Lung (tissue), 12 donors: ENCODE data around the gene BEST4. TPM values are rescaled to one million over a fixed set of nuclear protein-coding genes. Genes with fewer than 3 reads are reported as not detected.

Source experiments
- ATAC-seq: fragments of 200-7000 bp; cut with Tn5 transposase; one replicate; pipeline ENCODE4 v1.9.1; 2020; ENCODE audit warnings: moderate number of reproducible peaks; ENCODE audit not compliant: insufficient read depth, low FRiP score
- DNase-seq, 3 donors: peaks; one replicate each; pipeline ENCODE4 v3.0.0-alpha.2; 2013 to 2017
- H3K27ac ChIP-seq, 2 donors: one replicate each; pipeline ENCODE4 v1.5.1; 2013; ENCODE audit warnings: mild to moderate bottlenecking in 2 of 2, moderate library complexity in 2 of 2, control low read depth in 1 of 2, inconsistent platforms in 1 of 2, low read depth in 1 of 2, low read length in 1 of 2
- H3K27me3 ChIP-seq, 3 donors: one replicate each; pipeline ENCODE4 v1.5.1; 2013; ENCODE audit warnings: low read length in 2 of 3; ENCODE audit not compliant: control insufficient read depth in 3 of 3, insufficient read depth in 3 of 3
- H3K36me3 ChIP-seq, 4 donors: one replicate each; pipeline ENCODE4 v1.5.1; 2013; ENCODE audit warnings: low read length in 4 of 4, mild to moderate bottlenecking in 1 of 4, moderate library complexity in 1 of 4; ENCODE audit not compliant: control insufficient read depth in 4 of 4, insufficient read depth in 4 of 4
- H3K4me1 ChIP-seq, 5 donors: one replicate each; pipeline ENCODE4 v1.5.1; 2013; ENCODE audit warnings: low read length in 5 of 5, mild to moderate bottlenecking in 2 of 5, moderate library complexity in 1 of 5; ENCODE audit not compliant: control insufficient read depth in 5 of 5, insufficient read depth in 5 of 5
- H3K4me3 ChIP-seq: one replicate; pipeline ENCODE4 v1.5.1; 2013; ENCODE audit warnings: mild to moderate bottlenecking, control low read depth, moderate library complexity
- H3K9ac ChIP-seq, 2 donors: one replicate each; pipeline ENCODE4 v1.5.1; 2013; ENCODE audit warnings: low read length in 2 of 2, control low read depth in 1 of 2; ENCODE audit not compliant: insufficient read depth in 1 of 2
- H3K9me3 ChIP-seq, 4 donors: one replicate each; pipeline ENCODE4 v1.5.1; 2013; ENCODE audit warnings: low read length in 3 of 4, mild to moderate bottlenecking in 1 of 4, moderate library complexity in 1 of 4; ENCODE audit not compliant: control insufficient read depth in 4 of 4, insufficient read depth in 3 of 4
- WGBS, 2 donors: extraction: QIAGEN DNeasy Blood & Tissue Kit; methylation state at CpG; one replicate each; pipeline ENCODE4 v1.1.7; 2013; 5-methylcytosine and 5-hydroxymethylcytosine counted together
- polyA plus RNA-seq, 2 donors: library from polyadenylated mRNA; stranded (reverse); fragments of 200-250 nt; gene quantifications; one replicate each; pipeline ENCODE4 v1.2.1, GENCODE V29; 2013
- total RNA-seq, 2 donors: library from RNA; depleted of rRNA in 1 of 2; stranded (reverse); fragments of >200 nt in 1 of 2; gene quantifications; one replicate each; pipeline ENCODE4 v1.2.1, GENCODE V29; 2014 to 2021
- TF ChIP-seq, protein P1 (sequence below): IDR thresholded peaks from 2 replicates; pipeline ENCODE4 v1.5.1; 2012; ENCODE audit warnings: mild to moderate bottlenecking; ENCODE audit errors: control extremely low read depth, extremely low read depth
- donor health status: control.
- donor health status: control.
- donor health status: Bipolar disorder and iron deficiency.
- donor health status: healthy.
- donor health status: DM: yes; HTN: yes; CAD: no.

BEST4 gene
- total and polyA plus RNA-seq, 4 donors, result 0.23 to 1.4 (median 0.56) TPM

GRCh38 chr1:44778705-44779576, 9.0 kb downstream of the BEST4 start:
- Histone ChIP-seq H3K9ac (no peak overlapping the region), H3K27me3 (no peaks in the 10 kb centered on the region), H3K27ac (peak overlapping the region in 1 of 2 donors; percentile 16), H3K9me3 (no peaks in the 10 kb centered on the region), H3K4me1 (peaks cover 0 to 33% (median 17%) of the 10 kb centered on the region in 5 donors), H3K4me3 (no peak overlapping the region), H3K36me3 (peaks cover 12 to 36% (median 30%) of the 10 kb centered on the region in 4 donors)
- ATAC-seq, result no peak
- TF ChIP-seq, protein P1, sequence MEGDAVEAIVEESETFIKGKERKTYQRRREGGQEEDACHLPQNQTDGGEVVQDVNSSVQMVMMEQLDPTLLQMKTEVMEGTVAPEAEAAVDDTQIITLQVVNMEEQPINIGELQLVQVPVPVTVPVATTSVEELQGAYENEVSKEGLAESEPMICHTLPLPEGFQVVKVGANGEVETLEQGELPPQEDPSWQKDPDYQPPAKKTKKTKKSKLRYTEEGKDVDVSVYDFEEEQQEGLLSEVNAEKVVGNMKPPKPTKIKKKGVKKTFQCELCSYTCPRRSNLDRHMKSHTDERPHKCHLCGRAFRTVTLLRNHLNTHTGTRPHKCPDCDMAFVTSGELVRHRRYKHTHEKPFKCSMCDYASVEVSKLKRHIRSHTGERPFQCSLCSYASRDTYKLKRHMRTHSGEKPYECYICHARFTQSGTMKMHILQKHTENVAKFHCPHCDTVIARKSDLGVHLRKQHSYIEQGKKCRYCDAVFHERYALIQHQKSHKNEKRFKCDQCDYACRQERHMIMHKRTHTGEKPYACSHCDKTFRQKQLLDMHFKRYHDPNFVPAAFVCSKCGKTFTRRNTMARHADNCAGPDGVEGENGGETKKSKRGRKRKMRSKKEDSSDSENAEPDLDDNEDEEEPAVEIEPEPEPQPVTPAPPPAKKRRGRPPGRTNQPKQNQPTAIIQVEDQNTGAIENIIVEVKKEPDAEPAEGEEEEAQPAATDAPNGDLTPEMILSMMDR, result no peak
- no peak for DNase-seq
- WGBS, 2 donors, result 90 to 93% methylated on average over 6 of the region's 6 CpGs

- no peak overlapping the region for H3K4me3 ChIP-seq
Observed at GRCh38 chr1:44777969-44778635, 9.9 kb downstream of the BEST4 start.

GRCh38 chr1:44777547-44777946, 10.4 kb downstream of the BEST4 start:
- no peak overlapping the region for H3K9ac ChIP-seq
- no peak for ATAC-seq

More at GRCh38 chr1:44777969-44778635, 9.9 kb downstream of the BEST4 start:
- Histone ChIP-seq H3K27me3 (no peaks in the 10 kb centered on the region), H3K9me3 (no peaks in the 10 kb centered on the region), H3K9ac (no peak overlapping the region), H3K4me1 (peaks cover 0 to 25% (median 13%) of the 10 kb centered on the region in 5 donors), H3K36me3 (peaks cover 12 to 36% (median 30%) of the 10 kb centered on the region in 4 donors), H3K27ac (no peak overlapping the region)
- no peak for ATAC-seq
- TF ChIP-seq, protein P1, result no peak
- WGBS, 2 donors, result 68 to 72% methylated on average over 13 of the region's 13 CpGs
- no peak for DNase-seq

More at GRCh38 chr1:44777547-44777946, 10.4 kb downstream of the BEST4 start:
- peaks cover 12 to 36% (median 30%) of the 10 kb centered on the region in 4 donors for H3K36me3 ChIP-seq
- DNase-seq, result no peak
- no peaks in the 10 kb centered on the region for H3K27me3 ChIP-seq
- TF ChIP-seq, protein P1, result no peak
- H3K4me1 ChIP-seq, result peaks cover 0 to 24% (median 13%) of the 10 kb centered on the region in 5 donors
- 86 to 88% methylated on average over 14 of the region's 14 CpGs for WGBS, 2 donors
- no peak overlapping the region for H3K4me3 ChIP-seq
- H3K27ac ChIP-seq, result no peak overlapping the region
- no peaks in the 10 kb centered on the region for H3K9me3 ChIP-seq
